Endodermal cell (in vitro differentiated cells): ENCODE results near the gene ILF2. TPM values are rescaled to one million over a fixed set of nuclear protein-coding genes. Genes with fewer than 3 reads are reported as not detected.

Experiments used
- DNase-seq: peaks from one replicate; pipeline ENCODE4 v3.0.0-alpha.2; 2017
- H3K27ac ChIP-seq: 2 replicates; pipeline ENCODE4 v1.5.1; 2013; ENCODE audit warnings: mild to moderate bottlenecking, low read depth, low read length, moderate library complexity
- H3K27me3 ChIP-seq: 2 replicates; pipeline ENCODE4 v1.6.1; 2013; ENCODE audit warnings: mild to moderate bottlenecking, low read length, moderate library complexity; ENCODE audit not compliant: insufficient read depth, control insufficient read depth, poor library complexity, severe bottlenecking
- H3K36me3 ChIP-seq: 2 replicates; pipeline ENCODE4 v1.7.0; 2013; ENCODE audit warnings: mild to moderate bottlenecking, low read length, moderate library complexity; ENCODE audit not compliant: control insufficient read depth, insufficient read depth
- H3K4me1 ChIP-seq: one replicate; pipeline ENCODE4 v1.7.0; 2013; ENCODE audit warnings: low read length; ENCODE audit not compliant: control insufficient read depth, insufficient read depth
- H3K4me3 ChIP-seq: 2 replicates; pipeline ENCODE4 v1.5.1; 2013; ENCODE audit warnings: mild to moderate bottlenecking, low read length, moderate library complexity
- H3K9ac ChIP-seq: 2 replicates; pipeline ENCODE4 v1.6.1; 2013; ENCODE audit warnings: mild to moderate bottlenecking, low read length, moderate library complexity; ENCODE audit not compliant: poor library complexity, severe bottlenecking; ENCODE audit errors: extremely low read depth
- H3K9me3 ChIP-seq: 2 replicates; pipeline ENCODE4 v1.6.1; 2013; ENCODE audit warnings: mild to moderate bottlenecking, low read length, moderate library complexity; ENCODE audit not compliant: control insufficient read depth
- H3K27ac Mint-ChIP-seq: 2 replicates; pipeline ENCODE4 v1.8.0; 2020; ENCODE audit warnings: mixed read lengths
- H3K27me3 Mint-ChIP-seq: 2 replicates; pipeline ENCODE4 v1.8.0; 2021; ENCODE audit warnings: mild to moderate bottlenecking, mixed read lengths; ENCODE audit not compliant: insufficient read depth
- H3K36me3 Mint-ChIP-seq: 2 replicates; pipeline ENCODE4 v1.8.0; 2020; ENCODE audit warnings: low read depth, mixed read lengths
- H3K4me1 Mint-ChIP-seq: 2 replicates; pipeline ENCODE4 v1.8.0; 2020; ENCODE audit warnings: mixed read lengths
- H3K4me3 Mint-ChIP-seq: 2 replicates; pipeline ENCODE4 v1.8.0; 2020; ENCODE audit warnings: mild to moderate bottlenecking, moderate library complexity, mixed read lengths
- H3K9me3 Mint-ChIP-seq: 2 replicates; pipeline ENCODE4 v1.8.0; 2020; ENCODE audit warnings: mild to moderate bottlenecking, mixed read lengths
- WGBS, 2 experiments: methylation state at CpG; one replicate each; pipeline versions ENCODE4 v1.1.5 to v1.1.7; 2013; ENCODE audit warnings: missing lambda C conversion rate in 2 of 2, mixed read lengths in 1 of 2; ENCODE audit not compliant: insufficient coverage in 1 of 2, insufficient read length in 1 of 2; 5-methylcytosine and 5-hydroxymethylcytosine counted together
- total RNA-seq, 2 donors: library from RNA; stranded (reverse); fragmentation: NEBNext Ultra II Directional in 1 of 2; extraction: Animal tissue kit (Norgen Biotek cat#: 25700) in 1 of 2; gene quantifications; 2 replicates in 1 of 2; 3 replicates in 1 of 2; pipeline ENCODE4 v1.2.1, GENCODE V29; 2021
- TF ChIP-seq, protein P1 (sequence below): fragments of 200-600 bp; sonication (generic); conservative IDR thresholded peaks from 2 replicates; pipeline ENCODE4 v1.5.0; 2021; ENCODE audit warnings: antibody characterized with exemption, mild to moderate bottlenecking

ILF2 gene
- total RNA-seq, 2 donors from 2014 or later = 280 to 315 TPM

DNA sequence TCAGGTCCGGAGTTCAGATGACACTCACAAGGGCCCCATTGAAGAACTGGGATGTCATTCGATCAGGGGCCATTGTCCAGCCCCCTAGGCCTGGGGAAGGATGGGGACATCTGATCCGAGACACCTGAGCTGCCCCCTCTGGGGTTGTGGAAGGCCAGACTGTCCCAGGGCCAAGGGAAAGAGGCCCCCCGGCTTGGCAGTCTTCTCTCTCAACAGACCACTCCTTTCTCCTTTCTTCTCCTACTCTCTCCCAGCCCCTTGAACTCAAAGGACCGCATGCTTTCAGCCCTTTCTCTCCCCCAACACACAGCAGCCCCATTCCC lies 41.5 kb downstream of the ILF2 start:
- H3K4me3 ChIP-seq = no peak overlapping the region
- 90 to 93% methylated on average over 3 to 5 of the region's 5 CpGs for WGBS, 2 experiments
- no peak for DNase-seq
- Mint-ChIP-seq H3K36me3 (peaks cover 21% of the 10 kb centered on the region), H3K27me3 (no peaks in the 10 kb centered on the region), H3K9me3 (peaks cover 4% of the 10 kb centered on the region), H3K4me1 (peaks cover 30% of the 10 kb centered on the region), H3K4me3 (no peak overlapping the region), H3K27ac (no peak overlapping the region)
- no peaks in the 10 kb centered on the region for H3K27me3 ChIP-seq
- no peak overlapping the region for H3K27ac ChIP-seq
- no peaks in the 10 kb centered on the region for H3K9me3 ChIP-seq
- no peak overlapping the region for H3K9ac ChIP-seq
- TF ChIP-seq, protein P1, sequence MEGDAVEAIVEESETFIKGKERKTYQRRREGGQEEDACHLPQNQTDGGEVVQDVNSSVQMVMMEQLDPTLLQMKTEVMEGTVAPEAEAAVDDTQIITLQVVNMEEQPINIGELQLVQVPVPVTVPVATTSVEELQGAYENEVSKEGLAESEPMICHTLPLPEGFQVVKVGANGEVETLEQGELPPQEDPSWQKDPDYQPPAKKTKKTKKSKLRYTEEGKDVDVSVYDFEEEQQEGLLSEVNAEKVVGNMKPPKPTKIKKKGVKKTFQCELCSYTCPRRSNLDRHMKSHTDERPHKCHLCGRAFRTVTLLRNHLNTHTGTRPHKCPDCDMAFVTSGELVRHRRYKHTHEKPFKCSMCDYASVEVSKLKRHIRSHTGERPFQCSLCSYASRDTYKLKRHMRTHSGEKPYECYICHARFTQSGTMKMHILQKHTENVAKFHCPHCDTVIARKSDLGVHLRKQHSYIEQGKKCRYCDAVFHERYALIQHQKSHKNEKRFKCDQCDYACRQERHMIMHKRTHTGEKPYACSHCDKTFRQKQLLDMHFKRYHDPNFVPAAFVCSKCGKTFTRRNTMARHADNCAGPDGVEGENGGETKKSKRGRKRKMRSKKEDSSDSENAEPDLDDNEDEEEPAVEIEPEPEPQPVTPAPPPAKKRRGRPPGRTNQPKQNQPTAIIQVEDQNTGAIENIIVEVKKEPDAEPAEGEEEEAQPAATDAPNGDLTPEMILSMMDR = no peak
- no peaks in the 10 kb centered on the region for H3K4me1 ChIP-seq
- H3K36me3 ChIP-seq = peaks cover 16% of the 10 kb centered on the region

DNA sequence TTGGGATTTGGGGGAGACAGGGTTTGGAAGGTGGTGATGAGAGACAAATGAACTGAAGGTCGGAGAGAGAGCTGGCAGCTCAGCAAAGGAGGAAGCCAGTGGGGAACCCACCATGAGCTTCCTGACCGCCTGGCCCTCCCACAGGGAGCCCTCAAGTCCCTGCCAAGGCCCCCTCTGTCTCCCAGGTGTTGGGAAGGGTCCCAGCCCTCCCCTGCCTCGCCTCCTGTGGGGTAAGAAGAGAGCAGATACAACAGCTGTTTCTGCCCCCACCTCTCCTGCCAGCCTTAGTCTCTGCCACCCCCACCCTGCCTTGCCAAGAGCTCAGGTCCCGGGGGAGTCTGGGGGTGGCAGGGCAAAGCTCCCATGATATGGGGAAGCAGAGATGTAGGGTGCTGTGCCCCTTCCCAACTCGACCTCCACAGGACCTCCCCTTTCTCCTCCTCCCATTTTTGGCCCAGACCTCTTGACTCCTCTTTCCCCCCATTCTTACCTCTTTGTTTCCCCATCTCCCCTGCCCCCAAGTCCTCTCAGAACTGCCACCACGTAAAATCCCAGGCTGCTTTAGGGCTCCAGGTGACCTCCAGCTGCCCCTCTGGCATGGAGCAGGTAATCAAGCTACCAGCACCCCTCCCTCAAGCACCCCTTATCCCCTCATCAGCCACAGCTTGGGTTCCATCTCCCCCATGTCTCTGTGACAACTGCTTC lies 42.0 kb downstream of the ILF2 start:
- TF ChIP-seq, protein P1 = no peak

DNA sequence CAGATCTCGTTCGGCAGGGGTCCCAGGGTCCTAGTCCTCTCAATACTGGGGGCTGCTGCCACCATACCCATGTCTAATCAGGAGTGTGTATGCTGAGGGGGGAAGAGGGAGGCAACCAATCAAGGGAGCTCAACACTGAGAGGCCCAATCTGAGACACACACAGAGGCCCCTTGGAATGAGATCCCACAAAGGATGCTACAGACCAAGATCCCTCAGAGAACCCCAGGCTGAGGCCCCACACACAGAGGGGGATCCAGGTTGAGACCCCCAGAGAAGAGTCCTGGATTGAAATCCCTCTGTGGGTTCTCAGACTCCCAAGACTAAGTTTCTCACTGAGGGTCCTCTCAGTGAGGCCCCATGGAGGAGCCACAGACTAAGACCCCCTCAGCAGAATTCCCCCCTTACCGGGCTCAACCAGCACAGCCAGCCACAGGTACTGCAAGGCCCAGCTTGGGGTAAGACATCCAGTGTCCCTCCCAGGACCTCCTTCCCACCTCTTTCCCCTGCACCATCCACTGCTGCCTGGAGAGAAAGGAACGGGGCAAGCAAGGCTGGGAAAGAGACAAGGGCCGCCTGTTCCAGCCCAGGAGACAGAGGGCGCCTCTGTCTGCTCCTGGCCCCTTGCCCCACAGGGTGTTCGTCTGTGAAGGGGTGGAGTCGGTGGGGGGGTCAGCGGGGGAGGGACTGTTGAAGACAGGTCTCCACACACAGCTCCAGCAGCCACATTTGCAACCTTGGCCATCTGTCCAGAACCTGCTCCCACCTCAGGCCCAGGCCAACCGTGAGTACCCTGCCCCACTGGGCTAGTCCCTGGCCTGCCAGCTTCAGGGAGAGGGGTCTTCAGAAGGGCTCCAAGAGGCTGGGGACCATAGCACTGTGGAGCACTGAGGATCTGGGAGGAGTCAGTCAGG lies 42.8 kb downstream of the ILF2 start, which contains the start of gene S100A1:
Gene S100A1 (plus strand): TSS at position 720 of the 912 bp plus-strand sequence. CDS start 2,088 bp downstream, outside the sequence.
- Histone ChIP-seq H3K4me3 (peak within 1 kb of the TSS; percentile 99), H3K9ac (peak within 1 kb of the TSS; percentile 85), H3K9me3 (no peaks in the 10 kb centered on the region), H3K27ac (peak within 1 kb of the TSS; percentile 63), H3K27me3 (no peaks in the 10 kb centered on the region), H3K36me3 (peaks cover 29% of the 10 kb centered on the region), H3K4me1 (no peaks in the 10 kb centered on the region)
- DNase-seq = peak; percentile 73
- Mint-ChIP-seq H3K9me3 (no peaks in the 10 kb centered on the region), H3K27ac (peak within 1 kb of the TSS; percentile 96), H3K4me1 (peaks cover 31% of the 10 kb centered on the region), H3K36me3 (peaks cover 32% of the 10 kb centered on the region), H3K27me3 (no peaks in the 10 kb centered on the region), H3K4me3 (peak within 1 kb of the TSS; percentile 89)
- 74 to 87% methylated on average over 3 to 10 of the region's 10 CpGs for WGBS, 2 experiments
- TF ChIP-seq, protein P1 = no peak

More for the DNA sequence above, 42.0 kb downstream of the ILF2 start:
- Histone ChIP-seq H3K36me3 (peaks cover 21% of the 10 kb centered on the region), H3K4me1 (no peaks in the 10 kb centered on the region), H3K4me3 (no peak overlapping the region), H3K27ac (no peak overlapping the region), H3K27me3 (no peaks in the 10 kb centered on the region), H3K9me3 (no peaks in the 10 kb centered on the region), H3K9ac (no peak overlapping the region)
- 91 to 100% methylated on average over 2 to 6 of the region's 6 CpGs for WGBS, 2 experiments
- Mint-ChIP-seq H3K4me3 (no peak overlapping the region), H3K36me3 (peaks cover 25% of the 10 kb centered on the region), H3K9me3 (peaks cover 4% of the 10 kb centered on the region), H3K27me3 (no peaks in the 10 kb centered on the region), H3K4me1 (peaks cover 35% of the 10 kb centered on the region), H3K27ac (peak overlapping the region; percentile 45)
- DNase-seq = no peak
